Thyroid gland (tissue), 4 donors: Measurements from ENCODE around the gene MROH2A.
"Not testable (repeated sequence)": the region's sequence is repeated elsewhere in the genome, so short reads cannot be mapped to it uniquely, and the experiment has no call there.

ENCODE experiments used
- CTCF ChIP-seq, 6 experiments: fragments of 200-600 bp in 3 of 6; fragments of 450-650 bp in 3 of 6; sonication (generic) in 3 of 6; IDR thresholded peaks; one replicate each; pipeline ENCODE4 v1.5.1; 2016 to 2019; ENCODE audit warnings: antibody characterized with exemption in 6 of 6, mild to moderate bottlenecking in 2 of 6, inconsistent platforms in 1 of 6, moderate library complexity in 1 of 6
- POLR2A ChIP-seq, 2 donors: fragments of 450-650 bp; IDR thresholded peaks; one replicate each; pipeline ENCODE4 v1.6.1; 2017; ENCODE audit warnings: antibody characterized with exemption in 2 of 2, mild to moderate bottlenecking in 2 of 2, moderate library complexity in 1 of 2

DNA sequence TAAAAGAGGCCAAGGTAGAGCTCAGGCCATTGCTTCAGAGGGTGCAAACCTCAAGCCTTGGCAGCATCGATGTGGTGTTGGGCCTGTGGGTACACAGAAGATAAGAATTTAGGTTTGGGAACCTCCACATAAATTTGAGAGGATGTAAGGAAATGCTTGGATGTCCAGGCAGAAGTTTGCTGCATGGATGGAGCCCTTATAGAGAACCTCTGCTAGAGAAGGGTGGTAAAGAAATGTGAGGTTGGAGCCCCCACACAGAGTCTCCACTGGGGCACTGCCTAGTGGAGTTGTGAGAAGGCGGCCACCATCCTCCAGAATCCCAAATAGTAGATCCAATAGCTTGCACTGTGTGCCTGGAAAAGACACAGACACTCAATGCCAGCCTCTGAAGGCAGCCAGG is 27.4 kb upstream of the MROH2A start:
- not testable (repeated sequence) for TF ChIP-seq CTCF, POLR2A (IDR thresholded peaks at IDR 0.05)
